ENCODE results near the gene WWOX.

WWOX gene

GRCh38 chr16:78225919-78226318, 126.5 kb downstream of the WWOX start:
- DNase-seq (ENCODE audit: low read depth in 3 of 3): no peak

- DNase-seq (ENCODE audit: low read depth in 3 of 3): no peak
These were observed 128.4 kb downstream of the WWOX start for GRCh38 chr16:78227855-78228254.

DNA sequence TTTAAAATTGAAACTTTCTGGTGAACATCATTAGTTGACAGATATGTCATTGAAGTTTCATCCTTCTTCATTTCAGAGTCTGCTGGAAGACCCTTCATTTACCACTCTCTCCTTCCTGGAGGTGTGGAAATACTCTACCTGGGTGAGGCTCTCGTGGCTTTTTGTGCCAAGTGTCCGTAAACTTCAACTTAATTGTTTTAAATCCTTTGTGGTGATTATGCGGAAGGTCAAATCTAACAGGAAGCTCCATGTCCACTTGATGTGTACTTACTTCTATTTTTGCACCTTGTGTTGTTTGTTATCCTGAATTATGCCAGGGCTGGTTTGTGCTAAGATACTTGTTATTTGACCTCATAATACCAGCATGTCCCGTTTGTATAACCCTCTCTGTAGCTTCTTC, 129.2 kb downstream of the WWOX start:
- DNase-seq (ENCODE audit: low read depth in 3 of 3): no peak

DNA sequence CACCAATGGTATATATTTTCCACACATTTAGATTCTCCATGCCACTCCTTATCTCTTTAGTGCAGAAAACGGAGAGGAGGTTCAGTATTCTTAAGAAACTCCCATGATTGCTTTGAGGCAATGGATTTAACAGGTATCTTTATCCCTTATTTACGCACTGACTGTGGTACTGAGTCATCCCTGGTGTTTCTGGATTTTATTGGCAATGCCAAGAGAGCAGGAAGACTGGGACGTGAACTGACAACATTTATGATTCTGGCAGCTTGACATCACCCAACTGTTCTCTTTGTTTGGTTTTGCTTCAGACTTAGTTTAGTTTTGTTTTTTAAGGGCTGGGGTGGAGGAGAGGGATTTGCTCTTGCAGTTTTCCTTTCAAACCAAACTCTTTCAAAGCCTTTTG, 131.4 kb downstream of the WWOX start:
- DNase-seq (ENCODE audit: low read depth in 3 of 3): no peak

DNA sequence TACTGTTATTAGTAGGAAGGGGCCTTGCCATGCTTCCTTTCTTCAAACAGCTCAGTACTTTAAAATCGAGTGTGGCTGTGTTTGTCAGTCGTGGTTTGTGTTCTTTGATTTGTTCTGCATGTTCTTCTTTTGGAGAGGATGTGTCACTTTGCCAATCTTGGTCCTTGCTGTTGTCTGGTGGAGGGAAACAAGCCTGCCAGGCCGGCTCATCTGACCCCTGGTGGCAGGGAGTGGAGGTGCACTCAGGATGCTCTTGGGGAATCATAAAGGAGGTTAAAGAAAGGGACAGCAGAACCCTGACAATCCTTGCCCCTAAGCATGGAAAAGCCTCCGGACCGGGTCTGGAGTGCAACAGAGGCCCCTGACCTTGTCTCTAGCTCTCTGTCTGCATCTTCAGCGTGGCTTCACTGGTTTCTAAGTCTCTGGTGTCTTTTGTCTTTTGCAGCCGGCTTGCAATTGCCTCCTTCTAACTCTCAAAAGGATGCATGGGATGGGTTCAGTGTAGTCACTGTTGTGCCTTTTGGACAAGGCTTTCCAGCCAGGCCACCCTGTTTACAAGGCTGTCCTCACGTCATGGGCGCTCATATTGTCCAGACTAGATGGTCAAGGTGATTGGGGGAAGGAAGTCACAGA, 135.8 kb downstream of the WWOX start:
- peak; percentile 41 to 52 (median 49) for DNase-seq (ENCODE audit: low read depth in 3 of 3)

- DNase-seq (ENCODE audit: low read depth in 3 of 3): no peak
These were observed 136.4 kb downstream of the WWOX start for GRCh38 chr16:78235876-78236275.

DNA sequence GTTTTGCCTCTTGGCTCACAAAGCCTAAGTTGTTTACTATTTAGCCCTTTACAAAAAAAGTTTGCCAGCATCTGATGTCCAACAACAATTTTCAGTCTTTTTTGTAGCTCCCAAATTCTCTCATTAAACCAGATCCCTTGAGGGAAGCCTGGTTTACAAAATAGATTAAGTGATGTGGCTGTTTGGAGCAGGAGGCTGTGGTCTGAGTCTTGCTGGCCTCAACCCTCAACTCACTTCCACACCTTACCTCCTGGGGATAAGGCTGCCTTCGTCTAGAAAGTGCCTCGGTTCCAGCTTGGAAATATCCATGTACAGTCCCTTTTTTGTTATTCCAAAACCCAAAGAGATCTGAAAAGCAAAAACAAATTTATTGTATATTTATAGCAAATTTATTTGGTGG, 138.4 kb downstream of the WWOX start:
- no peak for DNase-seq (ENCODE audit: low read depth in 3 of 3)

GRCh38 chr16:78240459-78241222, 141.2 kb downstream of the WWOX start:
- DNase-seq (ENCODE audit: low read depth in 3 of 3): no peak

GRCh38 chr16:78242239-78242630, 142.8 kb downstream of the WWOX start:
- no peak for DNase-seq (ENCODE audit: low read depth in 3 of 3)

DNA sequence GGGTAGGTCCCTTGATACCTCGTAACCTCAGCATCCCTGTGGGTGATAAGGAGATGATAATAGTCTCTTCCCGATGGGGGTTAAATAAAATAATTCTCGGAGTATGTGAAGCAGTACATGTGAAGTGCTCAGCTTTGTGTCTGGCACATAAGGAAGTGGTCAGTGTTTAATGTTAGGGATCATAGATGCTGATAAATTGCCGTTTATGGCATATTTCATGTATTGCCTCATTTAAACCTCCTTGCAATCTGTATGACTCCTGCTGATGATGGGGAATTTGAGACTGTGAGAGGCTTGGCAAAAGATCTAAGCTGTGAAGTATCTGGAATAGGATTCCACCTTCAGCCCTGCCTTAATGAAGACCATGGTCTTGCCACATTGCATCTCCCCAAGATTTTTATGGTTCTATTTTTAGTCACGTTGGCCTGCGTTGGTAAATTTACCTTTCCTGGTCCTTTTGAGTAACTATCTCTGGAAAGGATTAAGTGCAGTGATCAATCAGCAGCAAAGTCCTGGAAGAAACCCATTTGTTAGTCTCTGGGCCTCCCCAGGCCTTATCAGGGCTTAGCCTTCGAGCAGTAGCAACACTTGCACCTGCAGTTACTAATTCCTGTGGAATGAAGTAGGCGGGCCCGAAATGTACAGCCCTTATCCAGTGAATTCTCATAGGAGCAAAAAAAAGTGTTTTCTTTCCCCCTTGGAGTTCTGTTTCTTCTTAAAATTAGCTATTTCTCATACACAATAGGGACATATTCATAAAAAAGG, 144.9 kb downstream of the WWOX start:
- no peak for DNase-seq (ENCODE audit: low read depth in 3 of 3)

DNA sequence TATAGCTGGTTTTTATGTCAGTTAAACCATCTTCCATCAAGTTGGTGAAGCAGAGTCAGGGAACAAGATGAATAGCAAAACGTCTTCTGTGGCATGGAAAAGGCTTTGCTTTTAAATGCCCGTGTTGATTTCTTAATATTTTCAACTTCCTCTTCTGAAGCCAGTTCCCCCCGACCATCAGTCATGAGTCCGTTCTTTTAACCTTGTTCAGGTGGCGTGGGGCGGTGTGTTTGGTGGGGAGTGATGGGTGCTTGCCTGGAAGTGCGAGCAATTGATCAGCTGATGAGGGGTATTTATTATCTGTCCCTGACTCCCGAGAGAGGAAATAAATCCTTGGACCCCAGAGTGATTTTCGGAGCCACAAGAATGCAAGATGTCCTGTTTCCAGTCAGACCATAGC, 147.1 kb downstream of the WWOX start:
- no peak for DNase-seq (ENCODE audit: low read depth in 3 of 3)

GRCh38 chr16:78249056-78249455, 149.6 kb downstream of the WWOX start:
- no peak for DNase-seq (ENCODE audit: low read depth in 3 of 3)

GRCh38 chr16:78249832-78250231, 150.4 kb downstream of the WWOX start:
- no peak for DNase-seq (ENCODE audit: low read depth in 3 of 3)

- no peak for DNase-seq (ENCODE audit: low read depth in 3 of 3)
These were observed 151.7 kb downstream of the WWOX start for GRCh38 chr16:78251115-78251514.

- no peak for DNase-seq (ENCODE audit: low read depth in 3 of 3)
These were observed 153.3 kb downstream of the WWOX start for GRCh38 chr16:78252757-78253156.

DNA sequence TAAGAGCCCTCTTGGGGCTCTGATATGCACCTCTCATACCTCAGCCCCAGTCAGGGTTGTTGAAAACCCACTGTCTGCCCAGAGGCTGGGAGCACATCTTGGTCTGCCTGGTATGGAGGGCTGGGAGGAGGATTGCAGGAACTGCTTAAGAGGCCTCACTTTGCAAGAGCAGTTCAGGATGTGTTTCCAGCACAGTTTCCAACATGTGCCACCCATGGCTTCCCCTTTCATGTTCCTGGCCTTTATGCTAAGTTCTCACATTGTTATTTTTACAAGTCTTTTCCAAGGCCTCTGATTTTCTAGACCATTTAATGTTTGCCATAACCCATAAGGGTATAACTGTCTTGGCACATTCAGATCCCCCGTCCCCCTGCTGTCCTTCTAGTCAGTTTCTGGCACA, 155.4 kb downstream of the WWOX start:
- DNase-seq (ENCODE audit: low read depth in 3 of 3): no peak

GRCh38 chr16:78256686-78257375, 157.4 kb downstream of the WWOX start:
- DNase-seq (ENCODE audit: low read depth in 3 of 3): no peak

- DNase-seq (ENCODE audit: low read depth in 3 of 3): no peak
These were observed 157.9 kb downstream of the WWOX start for GRCh38 chr16:78257376-78257728.

DNA sequence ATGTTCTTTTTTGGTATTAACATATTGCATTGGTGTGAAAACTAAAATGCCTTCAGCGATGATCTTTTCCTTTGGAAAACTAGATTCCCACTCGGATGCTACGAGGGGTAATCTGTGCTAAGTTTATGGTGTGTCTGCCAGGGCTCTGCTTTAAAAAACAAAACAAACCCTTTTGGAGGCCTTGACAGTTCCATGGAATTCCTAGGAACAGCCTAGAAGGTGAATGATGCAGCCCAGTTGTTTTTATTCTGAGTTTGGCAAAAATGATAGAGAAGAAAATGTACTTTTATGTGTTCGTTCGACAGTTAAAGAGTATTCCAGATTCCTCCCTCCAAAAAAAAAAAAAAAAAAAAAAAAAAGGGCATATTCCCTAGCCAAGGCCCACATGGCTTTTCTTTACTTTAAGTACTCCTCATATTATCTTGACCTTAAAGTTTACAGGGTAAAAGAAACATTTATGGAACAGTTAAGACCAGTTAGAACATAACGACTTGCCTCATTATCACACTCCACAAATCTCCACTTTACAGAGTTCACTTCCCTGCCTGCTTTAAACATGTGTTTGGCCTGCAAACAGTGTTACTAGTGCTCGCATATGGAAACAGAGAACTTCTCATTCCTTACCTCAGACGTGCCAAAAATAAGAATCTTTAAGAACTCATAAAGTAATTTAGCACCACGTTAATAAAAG, 159.1 kb downstream of the WWOX start:
- DNase-seq (ENCODE audit: low read depth in 3 of 3): no peak

DNA sequence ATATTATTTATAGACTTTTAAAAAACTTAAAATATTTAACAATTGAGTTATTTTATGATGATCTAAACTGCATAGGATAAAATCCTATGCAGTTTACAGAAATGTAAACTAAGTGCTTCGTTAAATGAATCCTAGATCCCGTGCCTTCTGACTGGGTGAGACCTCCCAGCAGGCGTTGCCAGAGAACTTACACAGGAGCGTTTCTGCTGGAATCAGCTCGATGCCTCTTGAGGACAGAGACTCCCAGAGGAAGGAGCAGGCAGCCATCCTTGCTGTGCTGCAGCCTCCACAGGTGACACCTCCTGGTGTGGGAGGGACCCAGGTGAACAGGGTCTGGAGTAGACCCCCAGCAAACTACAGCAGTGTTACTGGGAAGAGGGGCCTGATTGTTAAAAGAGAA, 160.4 kb downstream of the WWOX start:
- DNase-seq (ENCODE audit: low read depth in 3 of 3): no peak

DNA sequence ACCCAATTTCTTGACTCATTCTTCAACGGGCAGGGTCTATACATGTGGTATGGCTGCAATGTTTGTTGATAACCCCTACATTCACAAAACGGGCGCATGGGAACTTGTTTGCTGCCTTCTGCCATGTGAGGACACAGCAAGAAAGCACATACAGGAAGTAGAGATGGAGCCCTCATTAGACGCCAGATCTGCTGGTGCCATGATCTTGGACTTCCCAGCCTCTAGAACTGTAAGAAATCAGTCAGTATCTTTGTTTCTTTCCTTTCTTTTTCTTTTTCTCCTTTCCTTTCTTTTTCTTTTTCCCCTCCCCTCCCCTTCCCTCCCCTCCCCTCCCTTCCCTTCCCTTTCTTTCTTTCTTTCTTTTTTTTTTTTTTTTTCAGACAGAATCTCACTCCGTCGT, 165.2 kb downstream of the WWOX start:
- no peak for DNase-seq (ENCODE audit: low read depth in 3 of 3)

- no peak for DNase-seq (ENCODE audit: low read depth in 3 of 3)
These were observed 169.8 kb downstream of the WWOX start for GRCh38 chr16:78269256-78269655.

All from stimulated activated CD4-positive, alpha-beta T cell treated with anti-CD3 and anti-CD28 coated beads, TNF-alpha, amount 100 ng/mL, for 48 hours (primary cell).